Measurements from ENCODE around the gene GLS. TPM values are rescaled to one million over a fixed set of nuclear protein-coding genes. Genes with fewer than 3 reads are reported as not detected.

GLS gene
- total RNA-seq, 4 donors from 2014 or later: 85.4 to 219 (median 117) TPM

DNA sequence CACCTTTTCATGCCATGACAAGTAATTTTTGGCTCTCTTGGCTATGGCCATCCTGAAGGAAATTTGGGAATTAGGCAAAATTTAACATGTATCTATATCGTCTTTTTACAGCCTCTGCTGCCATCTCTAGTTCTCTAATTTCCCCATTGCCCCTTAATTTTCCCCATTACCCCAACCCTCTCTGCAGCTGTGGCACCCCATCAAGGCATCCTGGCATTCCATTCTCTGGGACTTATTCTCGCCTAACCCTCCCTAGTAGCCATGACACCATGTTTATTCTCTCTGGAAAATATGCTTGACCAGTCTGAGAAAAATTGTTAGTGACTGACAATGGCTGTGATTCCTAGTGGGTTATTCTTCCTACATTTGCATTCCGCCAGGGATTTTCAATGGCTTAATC, 43.9 kb upstream of the GLS start:
- TF ChIP-seq POLR2AphosphoS5 (IDR thresholded peaks at IDR 0.05) (no peak), POLR2A (IDR thresholded peaks at IDR 0.05) (no peak)
- TF ChIP-seq, protein P1, sequence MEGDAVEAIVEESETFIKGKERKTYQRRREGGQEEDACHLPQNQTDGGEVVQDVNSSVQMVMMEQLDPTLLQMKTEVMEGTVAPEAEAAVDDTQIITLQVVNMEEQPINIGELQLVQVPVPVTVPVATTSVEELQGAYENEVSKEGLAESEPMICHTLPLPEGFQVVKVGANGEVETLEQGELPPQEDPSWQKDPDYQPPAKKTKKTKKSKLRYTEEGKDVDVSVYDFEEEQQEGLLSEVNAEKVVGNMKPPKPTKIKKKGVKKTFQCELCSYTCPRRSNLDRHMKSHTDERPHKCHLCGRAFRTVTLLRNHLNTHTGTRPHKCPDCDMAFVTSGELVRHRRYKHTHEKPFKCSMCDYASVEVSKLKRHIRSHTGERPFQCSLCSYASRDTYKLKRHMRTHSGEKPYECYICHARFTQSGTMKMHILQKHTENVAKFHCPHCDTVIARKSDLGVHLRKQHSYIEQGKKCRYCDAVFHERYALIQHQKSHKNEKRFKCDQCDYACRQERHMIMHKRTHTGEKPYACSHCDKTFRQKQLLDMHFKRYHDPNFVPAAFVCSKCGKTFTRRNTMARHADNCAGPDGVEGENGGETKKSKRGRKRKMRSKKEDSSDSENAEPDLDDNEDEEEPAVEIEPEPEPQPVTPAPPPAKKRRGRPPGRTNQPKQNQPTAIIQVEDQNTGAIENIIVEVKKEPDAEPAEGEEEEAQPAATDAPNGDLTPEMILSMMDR (IDR thresholded peaks at IDR 0.05): no peak
- ATAC-seq: no peak
- H3K4me1 ChIP-seq: peaks cover 0 to 15% (median 7%) of the 10 kb centered on the region in 3 donors
- no peak overlapping the region for H3K27ac ChIP-seq
- H3K4me3 ChIP-seq: no peak overlapping the region
- no peaks in the 10 kb centered on the region for H3K36me3 ChIP-seq
- no peaks in the 10 kb centered on the region for H3K27me3 ChIP-seq
- H3K9me3 ChIP-seq: no peaks in the 10 kb centered on the region
- WGBS, 2 donors (ENCODE audit: low coverage in 1 of 2): 56 to 86% methylated on average over 3 of the region's 3 CpGs

DNA sequence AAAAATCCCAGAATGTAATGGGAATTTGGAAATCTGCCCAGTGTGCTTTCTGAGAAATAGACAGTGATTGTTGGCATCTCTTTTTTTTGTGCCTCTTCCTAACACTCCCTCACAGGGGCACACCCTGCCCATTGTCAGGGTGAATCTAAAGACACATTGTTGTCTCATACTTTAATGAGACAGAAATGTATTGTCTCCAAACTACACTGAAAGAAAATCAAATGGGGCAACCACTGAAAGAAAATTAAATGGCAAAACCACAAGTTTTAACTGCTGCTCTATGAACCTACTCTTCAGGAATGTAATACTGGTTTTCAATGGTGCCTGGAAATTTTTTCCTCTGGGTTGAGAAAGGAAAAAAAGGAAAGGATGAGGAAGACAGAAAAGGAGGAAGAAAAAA, 43.2 kb upstream of the GLS start:
- H3K4me3 ChIP-seq: no peak overlapping the region
- H3K4me1 ChIP-seq: peaks cover 0 to 20% (median 7%) of the 10 kb centered on the region in 3 donors
- H3K27me3 ChIP-seq: no peaks in the 10 kb centered on the region
- TF ChIP-seq POLR2A (IDR thresholded peaks at IDR 0.05) (no peak), EP300 (IDR thresholded peaks at IDR 0.05) (no peak), POLR2AphosphoS5 (IDR thresholded peaks at IDR 0.05) (no peak)
- TF ChIP-seq, protein P1 (IDR thresholded peaks at IDR 0.05): no peak
- H3K36me3 ChIP-seq: no peaks in the 10 kb centered on the region
- ATAC-seq: no peak
- no peak overlapping the region for H3K27ac ChIP-seq
- no peaks in the 10 kb centered on the region for H3K9me3 ChIP-seq

DNA sequence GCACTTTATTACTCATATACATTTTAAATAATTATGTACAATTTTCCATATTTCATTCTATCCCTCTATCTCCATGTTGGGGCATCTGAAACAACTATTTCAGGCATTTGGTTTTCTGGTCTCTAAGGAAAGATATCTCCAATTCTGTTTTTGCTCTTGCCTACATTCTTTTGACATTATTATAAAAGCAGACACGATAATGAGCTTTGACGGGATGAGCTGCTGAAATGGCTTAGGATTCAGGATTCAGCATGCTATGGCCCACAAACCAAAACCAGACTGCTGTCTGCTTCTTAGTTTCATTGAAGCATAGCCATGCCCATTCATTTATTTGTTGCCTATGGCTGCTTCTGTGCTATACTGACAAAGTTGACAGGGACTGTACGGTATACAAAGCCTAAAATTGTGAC, 42.7 kb upstream of the GLS start:
- ATAC-seq: no peak
- no peaks in the 10 kb centered on the region for H3K27me3 ChIP-seq
- peaks cover 0 to 20% (median 7%) of the 10 kb centered on the region in 3 donors for H3K4me1 ChIP-seq
- no peak overlapping the region for H3K27ac ChIP-seq
- 48 to 60% methylated on average over 1 to 3 of the region's 3 CpGs for WGBS, 2 donors (ENCODE audit: low coverage in 1 of 2)
- H3K36me3 ChIP-seq: no peaks in the 10 kb centered on the region
- no peak for TF ChIP-seq POLR2AphosphoS5 (IDR thresholded peaks at IDR 0.05)
- TF ChIP-seq EP300 (IDR thresholded peaks at IDR 0.05): no peak
- TF ChIP-seq POLR2A (IDR thresholded peaks at IDR 0.05): no peak
- TF ChIP-seq, protein P1 (IDR thresholded peaks at IDR 0.05): no peak
- H3K4me3 ChIP-seq: no peak overlapping the region
- H3K9me3 ChIP-seq: no peaks in the 10 kb centered on the region

DNA sequence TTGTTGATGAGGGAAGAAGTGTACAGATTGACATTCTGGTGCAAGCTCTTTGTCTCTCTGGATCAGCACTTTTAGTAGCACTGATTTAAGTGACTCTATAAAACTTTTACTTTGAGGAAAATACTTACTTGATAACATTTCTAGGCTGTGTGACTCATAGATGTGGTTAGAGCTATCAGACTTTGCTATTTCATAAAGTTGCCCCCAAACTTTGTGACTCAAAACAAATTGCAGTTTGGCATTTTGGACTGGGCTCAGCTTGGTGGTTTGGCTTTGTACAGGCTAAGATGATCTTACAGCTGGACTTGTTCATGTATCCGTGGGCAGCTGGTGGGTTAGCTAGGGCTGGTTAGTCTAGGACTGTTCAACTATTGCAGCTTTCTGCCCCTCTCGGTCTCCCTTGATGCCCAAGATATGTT, 42.1 kb upstream of the GLS start:
- TF ChIP-seq POLR2AphosphoS5 (IDR thresholded peaks at IDR 0.05) (no peak), EP300 (IDR thresholded peaks at IDR 0.05) (no peak), POLR2A (IDR thresholded peaks at IDR 0.05) (no peak)
- TF ChIP-seq, protein P1 (IDR thresholded peaks at IDR 0.05): no peak
- no peak overlapping the region for H3K27ac ChIP-seq

DNA sequence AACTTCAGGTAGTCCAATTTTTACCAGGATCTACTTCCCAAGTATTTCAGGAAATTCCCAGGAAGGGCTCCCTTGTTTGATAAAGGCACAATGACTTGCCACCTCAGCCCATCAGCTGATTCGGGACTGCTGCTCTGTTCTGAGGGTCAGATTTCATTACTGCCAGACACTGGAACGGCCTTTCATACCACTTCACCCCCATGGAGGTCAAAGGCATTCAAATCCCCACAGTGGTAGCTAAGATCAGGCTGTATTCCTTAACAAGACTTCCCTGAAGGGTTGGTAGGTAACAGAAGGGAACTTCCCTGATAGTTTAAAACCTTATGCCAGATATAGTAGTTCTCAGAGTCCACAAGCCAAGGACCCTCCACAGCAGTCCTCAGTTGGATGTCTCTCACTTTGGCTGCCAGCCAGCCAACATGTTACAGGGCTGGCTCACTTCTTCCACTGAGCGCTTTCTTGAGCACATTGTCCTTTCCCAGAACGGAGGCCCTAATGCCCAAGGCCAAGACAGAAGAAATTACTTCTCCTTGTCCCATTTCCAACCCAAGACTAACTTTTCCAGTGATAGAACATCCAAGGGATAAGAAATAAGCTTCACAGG, 40.0 kb upstream of the GLS start:
- Histone ChIP-seq H3K27ac (no peak overlapping the region), H3K36me3 (no peaks in the 10 kb centered on the region), H3K4me1 (peaks cover 0 to 11% (median under 1%) of the 10 kb centered on the region in 3 donors), H3K27me3 (no peaks in the 10 kb centered on the region), H3K4me3 (no peak overlapping the region), H3K9me3 (no peaks in the 10 kb centered on the region)
- no peak for ATAC-seq
- TF ChIP-seq POLR2AphosphoS5 (IDR thresholded peaks at IDR 0.05) (no peak), EP300 (IDR thresholded peaks at IDR 0.05) (no peak), POLR2A (IDR thresholded peaks at IDR 0.05) (no peak)
- TF ChIP-seq, protein P1 (IDR thresholded peaks at IDR 0.05): no peak
- WGBS, 2 donors (ENCODE audit: low coverage in 1 of 2): 76% methylated on average over 4 of the region's 4 CpGs; no CpG with 5 or more reads in 1 of the 2 donors

More for the DNA sequence above, 42.1 kb upstream of the GLS start:
- Histone ChIP-seq H3K36me3 (no peaks in the 10 kb centered on the region), H3K4me1 (peaks cover 0 to 20% (median 7%) of the 10 kb centered on the region in 3 donors), H3K9me3 (no peaks in the 10 kb centered on the region), H3K4me3 (no peak overlapping the region), H3K27me3 (no peaks in the 10 kb centered on the region)
- ATAC-seq: no peak
- 60% methylated on average over 1 of the region's 2 CpGs; no CpG with 5 or more reads in 1 of the 2 donors for WGBS, 2 donors (ENCODE audit: low coverage in 1 of 2)
